NAMALWA (cell line): ENCODE data around the gene HOATZ.

Experiments
- DNase-seq: peaks from one replicate; pipeline ENCODE4 v3.0.0-alpha.2; 2015; ENCODE audit warnings: low spot score

The HOATZ gene

GRCh38 chr11:111522426-111522825 lies 7.8 kb downstream of the HOATZ start:
- DNase-seq: no peak

DNA sequence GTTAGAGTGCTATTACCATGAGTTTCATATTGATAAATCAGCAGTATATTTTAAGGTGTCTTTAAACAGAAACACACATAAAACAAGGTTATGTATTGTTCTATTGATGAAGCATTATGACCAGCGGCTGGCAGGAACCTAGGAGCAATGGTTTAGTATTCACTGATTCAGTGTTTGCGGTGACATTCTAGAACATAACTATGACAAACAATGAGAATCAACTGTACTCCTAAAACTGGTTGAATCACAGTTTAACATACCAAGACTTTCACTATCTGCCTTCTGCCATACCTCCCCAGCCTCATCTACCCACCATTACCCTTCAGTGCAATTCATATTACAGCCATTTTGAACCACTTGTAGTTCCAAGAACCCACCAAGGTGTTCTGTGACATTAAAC lies 8.8 kb downstream of the HOATZ start:
- DNase-seq: no peak

DNA sequence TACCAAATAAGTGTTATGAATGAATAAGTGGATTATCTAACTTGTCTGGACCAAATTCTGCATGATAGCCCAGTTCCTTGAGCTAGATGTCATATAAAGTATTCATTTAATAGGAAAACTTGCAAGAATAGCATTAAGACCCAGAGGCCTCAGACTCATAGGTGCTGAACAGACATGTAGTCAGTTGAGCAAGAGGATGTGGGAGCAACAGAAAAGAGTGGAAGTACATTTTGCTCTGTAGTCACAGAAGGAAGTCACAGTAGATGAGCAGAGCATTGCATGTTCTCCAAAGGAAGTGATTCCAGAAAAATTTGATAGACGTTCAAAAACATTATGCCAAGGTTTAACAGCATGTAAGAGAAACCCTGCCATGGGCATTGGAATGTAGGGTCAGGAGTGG lies 9.5 kb downstream of the HOATZ start:
- no peak for DNase-seq

DNA sequence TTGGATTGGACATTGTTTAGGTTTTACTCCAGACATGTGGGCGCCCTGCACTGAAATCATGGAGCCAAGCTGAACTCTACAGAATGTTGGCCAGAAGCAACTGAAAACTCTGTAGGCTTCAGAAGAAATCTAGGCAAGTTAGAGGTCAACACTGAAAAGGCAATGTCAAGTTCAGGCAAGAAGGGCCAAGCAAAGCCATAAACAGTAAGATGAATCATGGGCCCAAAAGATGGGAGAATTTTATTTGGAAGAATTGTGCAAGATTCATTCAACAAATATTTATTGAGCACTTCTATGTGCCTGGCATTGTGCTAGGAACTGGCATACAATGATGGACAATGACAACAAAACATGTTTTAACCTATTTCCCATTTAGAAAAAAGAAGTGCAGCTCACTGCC lies 10.9 kb downstream of the HOATZ start:
- no peak for DNase-seq

DNA sequence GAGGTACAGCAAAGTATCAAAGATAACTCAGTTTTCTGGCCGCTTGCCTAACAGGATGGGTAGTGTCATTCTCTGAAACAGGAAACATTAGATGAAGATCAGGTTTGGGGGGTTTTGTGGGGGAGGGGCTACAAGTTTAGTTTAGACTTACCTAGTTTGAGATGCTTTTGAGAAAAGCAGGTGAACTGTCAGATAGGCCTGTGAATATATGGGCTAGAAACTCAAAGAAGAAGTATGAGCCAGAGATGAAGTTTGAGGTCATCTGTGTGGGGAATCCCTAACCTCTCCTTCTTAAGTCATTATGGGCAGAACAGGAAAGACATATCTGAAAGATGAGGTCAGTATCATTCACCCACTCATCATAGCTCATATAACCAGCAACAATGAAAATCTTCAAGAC lies 11.9 kb downstream of the HOATZ start:
- DNase-seq: no peak

- DNase-seq: no peak
Measured at GRCh38 chr11:111527279-111527678, 12.7 kb downstream of the HOATZ start.

DNA sequence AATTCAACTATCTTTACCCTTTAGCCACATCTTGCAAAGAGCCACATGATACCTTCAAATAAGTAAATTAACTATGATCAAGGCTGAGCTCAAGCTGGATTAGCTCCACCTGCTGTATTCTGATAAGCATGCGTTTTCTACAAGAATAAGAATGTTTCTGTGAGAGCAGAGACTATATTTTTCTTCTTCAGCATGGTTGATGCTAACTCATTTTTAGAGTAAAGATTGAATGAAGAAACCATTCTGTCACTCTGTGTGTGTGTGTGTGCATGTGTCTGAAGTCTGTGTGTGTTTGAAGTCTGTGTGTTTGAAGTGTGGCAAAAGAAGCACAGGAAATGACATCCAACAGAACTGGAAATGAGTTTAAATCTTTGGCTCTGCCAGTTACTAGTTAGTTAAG lies 14.0 kb downstream of the HOATZ start:
- peak; percentile 29 for DNase-seq

GRCh38 chr11:111530091-111530490 lies 15.5 kb downstream of the HOATZ start:
- DNase-seq: no peak

GRCh38 chr11:111531136-111531535 lies 16.6 kb downstream of the HOATZ start:
- DNase-seq: no peak

GRCh38 chr11:111531687-111532364 lies 17.2 kb downstream of the HOATZ start:
- peak; percentile 5 for DNase-seq

DNA sequence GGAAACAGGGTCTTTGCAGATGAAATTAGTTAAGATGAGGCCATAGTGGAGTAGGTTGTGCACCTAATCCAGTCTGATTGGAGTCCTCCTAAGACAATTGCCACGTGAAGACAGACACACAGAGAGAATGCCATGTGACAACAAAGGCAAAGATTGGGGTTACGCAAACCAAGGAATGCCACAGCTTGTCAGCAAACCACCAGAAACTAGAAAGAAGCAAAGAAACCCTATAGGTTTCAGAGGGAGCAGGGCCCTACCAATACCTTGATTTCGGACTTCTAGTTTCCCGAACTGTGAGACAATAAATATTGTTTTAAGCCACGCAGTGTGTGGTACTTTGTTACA lies 17.8 kb downstream of the HOATZ start:
- no peak for DNase-seq

GRCh38 chr11:111535281-111535680 lies 20.7 kb downstream of the HOATZ start:
- no peak for DNase-seq

GRCh38 chr11:111537336-111537860 lies 22.8 kb downstream of the HOATZ start:
- DNase-seq: no peak

DNA sequence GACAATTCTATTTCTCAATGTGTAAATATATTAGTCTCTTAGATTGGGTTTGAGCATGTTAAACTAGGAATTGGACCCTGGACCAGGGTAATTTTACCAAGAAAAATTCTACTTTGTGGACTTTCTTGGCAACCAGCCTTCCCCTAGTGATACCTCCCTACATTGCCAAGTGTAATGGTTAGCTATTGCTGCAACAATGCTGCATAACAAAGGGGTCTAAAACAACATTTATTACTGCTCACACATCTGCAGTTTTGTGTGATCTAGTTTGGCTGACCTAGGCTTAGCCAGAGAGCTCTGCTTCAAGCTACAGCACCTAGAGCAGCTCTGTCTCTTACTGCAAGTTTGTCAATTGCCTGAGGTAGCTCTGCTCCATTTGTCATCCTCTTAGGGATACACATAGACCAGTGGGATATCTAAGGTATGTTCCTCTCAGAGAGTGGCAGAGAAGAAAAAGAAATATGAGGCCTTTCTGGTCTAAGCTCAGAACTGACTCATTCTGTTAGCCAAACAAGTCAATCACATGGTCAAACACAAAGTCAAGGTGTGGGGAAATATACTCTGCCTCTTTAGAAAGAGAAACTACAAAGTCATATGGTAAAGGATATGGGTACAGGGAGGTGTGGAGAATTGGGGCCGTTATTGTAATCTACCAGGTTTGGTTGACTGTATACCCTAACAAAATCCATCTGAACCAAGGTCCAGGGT lies 24.0 kb downstream of the HOATZ start:
- no peak for DNase-seq

DNA sequence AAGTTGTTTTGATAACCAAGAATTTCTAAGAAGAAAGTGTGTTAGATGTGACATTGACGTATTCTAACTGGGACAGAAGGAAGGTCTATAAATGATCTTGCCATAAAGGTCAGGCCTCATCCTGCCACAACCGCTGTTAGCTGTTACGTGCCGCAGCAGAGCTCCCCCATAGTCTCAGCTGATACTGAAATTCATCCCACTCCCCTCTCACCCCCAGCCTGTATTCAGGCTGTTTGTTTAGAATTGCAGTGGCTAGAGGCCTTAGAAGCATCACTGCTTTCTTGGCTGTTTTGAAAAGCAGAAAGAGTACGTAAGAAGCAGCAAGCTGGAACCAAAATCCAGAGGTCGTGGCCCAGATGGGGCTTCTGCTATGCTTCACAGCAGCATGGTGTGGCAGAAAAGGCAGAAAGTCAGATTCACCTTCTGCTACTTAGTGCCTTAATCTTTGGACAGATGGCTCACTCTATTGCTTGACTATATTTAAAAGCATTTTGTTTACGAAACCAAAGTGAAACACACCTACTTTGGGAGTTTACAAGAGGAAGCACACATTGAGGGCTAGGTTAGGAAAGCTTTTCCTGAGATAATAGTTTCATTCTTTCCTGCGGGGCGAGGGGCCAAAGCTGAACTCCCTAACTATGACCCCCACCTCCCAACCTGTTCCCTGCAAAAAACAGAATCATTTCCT lies 25.0 kb downstream of the HOATZ start:
- DNase-seq: no peak

DNA sequence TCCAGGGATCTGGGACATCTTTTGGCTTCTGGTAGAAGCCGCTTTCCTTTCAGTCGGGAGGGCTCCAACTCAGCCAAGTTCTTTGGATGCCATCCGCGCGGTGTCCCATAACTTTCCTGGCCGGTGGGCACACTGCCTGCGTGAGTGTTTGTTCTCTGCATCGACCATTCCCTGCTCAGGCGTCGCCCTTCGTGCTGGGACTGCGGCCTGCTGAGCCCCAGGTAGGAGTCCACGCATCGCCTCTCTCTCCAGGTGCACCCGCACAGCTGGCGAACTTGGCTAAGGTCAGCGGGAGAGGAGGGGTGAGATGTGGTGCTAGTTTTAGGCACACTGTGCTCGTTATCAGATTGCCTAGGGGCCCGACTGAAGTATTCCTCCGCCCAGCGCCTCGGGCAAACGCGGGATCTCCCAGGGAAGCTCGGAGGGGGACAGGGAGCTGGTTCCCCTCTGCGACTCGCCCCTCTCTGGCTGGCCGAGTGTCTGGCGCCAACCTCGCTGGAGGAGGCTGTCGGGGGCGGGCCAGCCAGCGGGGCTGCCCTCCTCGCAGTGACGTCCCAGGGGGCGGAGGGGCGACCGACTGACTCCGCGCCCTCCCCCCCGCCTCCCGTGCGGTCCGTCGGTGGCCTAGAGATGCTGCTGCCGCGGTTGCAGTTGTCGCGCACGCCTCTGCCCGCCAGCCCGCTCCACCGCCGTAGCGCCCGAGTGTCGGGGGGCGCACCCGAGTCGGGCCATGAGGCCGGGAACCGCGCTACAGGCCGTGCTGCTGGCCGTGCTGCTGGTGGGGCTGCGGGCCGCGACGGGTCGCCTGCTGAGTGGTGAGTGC lies 25.7 kb downstream of the HOATZ start, which contains the start of gene LAYN:
Gene LAYN, plus strand, starts transcription at position 607 of the 823 bp plus-strand sequence. Its CDS starts 124 bp downstream, at position 731.
- no peak for DNase-seq

GRCh38 chr11:111540937-111541253 lies 26.3 kb downstream of the HOATZ start:
- no peak for DNase-seq

- DNase-seq: no peak
Measured at GRCh38 chr11:111541254-111542061, 26.9 kb downstream of the HOATZ start.

GRCh38 chr11:111542606-111543275 lies 28.2 kb downstream of the HOATZ start:
- DNase-seq: no peak

DNA sequence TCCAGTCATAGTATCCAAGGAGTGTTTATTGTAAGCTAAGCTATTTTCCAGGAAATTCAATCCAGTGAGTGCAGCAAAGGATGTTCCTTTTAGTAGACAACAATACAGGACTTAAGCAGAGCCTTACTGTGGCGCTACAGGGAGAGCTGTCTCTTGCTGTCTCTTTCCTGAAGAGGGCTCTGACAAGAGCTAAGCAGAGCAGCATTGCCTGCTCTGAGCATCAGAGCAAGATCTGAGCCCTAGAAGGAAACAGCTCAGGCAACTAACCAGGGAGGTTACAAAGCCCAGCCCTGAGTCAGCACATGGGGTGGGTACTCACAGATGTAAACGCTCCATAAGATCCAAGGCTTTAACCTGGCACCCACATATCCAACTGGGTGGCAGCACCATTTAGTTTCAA lies 33.9 kb downstream of the HOATZ start:
- no peak for DNase-seq
